Activated gamma-delta T cell (primary cell): ENCODE results near the gene CXCL6.

Experiments
- DNase-seq: peaks from one replicate; lab custom pipeline; 2025; lab: John Stamatoyannopoulos, UW
- total RNA-seq, 2 donors: gene quantifications; one replicate each; lab custom pipeline; 2026; lab: John Stamatoyannopoulos, UW

The CXCL6 gene
- 0 reads per million in 2 donors for total RNA-seq

DNA sequence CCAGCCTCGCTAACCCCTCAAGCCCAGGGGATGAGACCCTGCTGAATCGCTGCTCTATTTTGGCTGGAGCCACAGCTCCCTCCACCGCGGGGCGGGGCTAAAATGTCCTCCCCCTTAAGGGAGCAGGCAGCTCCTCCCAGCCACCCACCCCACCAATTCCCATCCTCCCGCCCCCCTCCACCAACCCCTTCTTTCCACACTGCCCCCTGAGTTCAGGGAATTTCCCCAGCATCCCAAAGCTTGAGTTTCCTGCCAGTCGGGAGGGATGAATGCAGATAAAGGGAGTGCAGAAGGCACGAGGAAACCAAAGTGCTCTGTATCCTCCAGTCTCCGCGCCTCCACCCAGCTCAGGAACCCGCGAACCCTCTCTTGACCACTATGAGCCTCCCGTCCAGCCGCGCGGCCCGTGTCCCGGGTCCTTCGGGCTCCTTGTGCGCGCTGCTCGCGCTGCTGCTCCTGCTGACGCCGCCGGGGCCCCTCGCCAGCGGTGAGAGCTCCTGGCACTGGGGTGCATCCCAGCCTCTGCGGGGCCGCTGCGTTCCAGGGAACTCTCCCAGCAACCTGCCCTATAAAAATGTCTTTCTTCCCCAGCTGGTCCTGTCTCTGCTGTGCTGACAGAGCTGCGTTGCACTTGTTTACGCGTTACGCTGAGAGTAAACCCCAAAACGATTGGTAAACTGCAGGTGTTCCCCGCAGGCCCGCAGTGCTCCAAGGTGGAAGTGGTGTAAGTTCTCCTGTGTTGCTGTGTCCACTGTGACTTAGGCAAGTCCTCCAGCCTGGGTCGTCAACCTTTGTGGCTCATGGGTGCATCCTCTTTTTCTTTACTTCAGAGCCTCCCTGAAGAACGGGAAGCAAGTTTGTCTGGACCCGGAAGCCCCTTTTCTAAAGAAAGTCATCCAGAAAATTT, at the start of gene CXCL6:
TSS of gene CXCL6 (plus strand) at position 306 of the 907 bp plus-strand sequence. CDS start at position 379, 73 bp downstream.
- no peak for DNase-seq

DNA sequence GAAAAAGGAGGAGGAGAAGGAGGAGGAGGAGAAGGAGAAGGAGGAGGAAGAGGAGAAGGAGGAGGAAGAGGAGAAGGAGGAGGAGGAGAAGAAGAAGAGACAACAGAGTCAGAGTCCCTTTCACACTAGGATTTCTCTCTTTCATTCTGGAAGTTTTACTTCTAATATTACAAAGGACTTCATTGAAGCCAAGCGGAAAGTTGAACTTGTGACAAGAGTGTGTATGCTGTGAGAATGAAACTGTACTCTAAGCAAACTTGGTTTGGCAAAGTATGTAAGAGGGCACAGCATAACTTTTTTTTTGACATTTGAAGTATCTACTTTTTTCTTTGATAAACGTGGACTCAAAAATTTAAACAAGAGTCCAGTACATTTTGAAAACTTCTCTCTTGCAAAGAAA, 48.1 kb upstream of the CXCL6 start:
- no peak for DNase-seq

DNA sequence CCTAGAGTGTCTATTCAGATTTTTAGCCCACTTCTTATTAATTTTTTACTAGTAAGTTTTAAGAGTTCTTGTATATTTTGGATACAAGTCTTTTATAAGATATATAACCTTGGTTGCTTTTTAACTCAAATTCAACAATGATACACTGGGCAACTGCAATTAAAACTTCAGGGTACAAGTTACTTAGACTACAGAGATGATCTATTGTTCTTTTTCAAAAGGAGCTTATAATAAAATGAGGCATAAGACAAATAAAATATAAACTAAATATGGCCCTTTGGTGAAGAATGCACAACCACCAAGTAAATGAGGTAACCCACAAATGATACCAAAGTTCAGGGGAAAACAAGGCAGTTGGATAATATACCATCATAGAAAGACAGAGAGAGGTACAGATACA, 37.6 kb upstream of the CXCL6 start:
- DNase-seq, result no peak

DNA sequence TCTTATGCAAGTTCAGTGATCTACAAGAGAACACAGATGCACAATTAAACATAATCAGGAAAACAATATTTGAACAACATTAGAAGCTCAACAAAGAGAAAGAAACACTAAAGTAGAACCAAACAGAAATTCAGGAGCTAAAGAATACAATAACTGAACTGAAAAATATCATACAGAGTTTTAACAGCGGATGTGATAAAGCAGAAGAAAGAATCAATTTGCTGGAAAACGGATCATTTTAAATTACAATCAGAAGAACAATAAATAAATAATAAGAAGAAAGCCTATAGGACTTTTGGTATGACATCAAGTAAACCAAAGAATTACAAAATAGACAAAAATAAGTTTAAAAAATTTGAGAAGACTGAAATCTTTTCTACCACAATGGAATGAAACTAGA, 36.3 kb upstream of the CXCL6 start:
- DNase-seq, result no peak

DNA sequence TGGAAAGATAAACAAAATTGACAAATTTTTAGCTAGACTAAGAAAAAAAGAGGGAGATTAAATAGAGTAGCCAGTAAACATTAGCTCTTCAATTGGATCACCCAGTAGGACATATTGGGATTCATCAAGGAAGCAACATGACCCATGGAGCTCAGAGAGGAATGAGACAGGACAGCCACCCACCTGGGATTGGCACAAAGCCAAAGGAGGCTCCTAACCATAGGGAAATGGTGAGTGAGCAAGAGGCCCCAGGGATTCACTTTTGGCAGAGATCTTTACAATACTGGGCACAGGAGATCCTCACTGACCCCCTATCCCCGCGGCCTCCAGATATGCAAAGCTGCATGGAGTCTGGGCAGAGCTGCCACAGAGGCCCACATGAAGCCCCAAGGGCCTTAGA, 34.8 kb upstream of the CXCL6 start:
- DNase-seq, result no peak

DNA sequence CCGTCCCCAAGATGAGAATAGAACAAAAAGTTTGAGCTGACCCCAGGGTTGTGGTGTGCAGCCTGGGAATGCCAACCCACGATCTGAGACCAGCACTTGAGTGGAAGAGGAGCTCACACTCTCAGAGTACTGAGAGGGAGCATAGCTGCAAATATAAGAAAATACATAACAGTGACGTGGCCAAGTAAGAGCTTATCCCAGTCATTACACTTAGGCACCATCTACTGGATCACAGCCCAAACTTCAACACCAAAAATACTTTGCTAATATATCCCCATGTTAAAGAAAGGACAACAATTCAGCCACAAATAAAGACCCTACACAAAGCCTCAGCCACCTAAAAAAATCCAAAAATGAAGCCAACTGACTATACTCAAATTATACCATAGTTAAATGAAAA, 33.3 kb upstream of the CXCL6 start:
- DNase-seq, result no peak

DNA sequence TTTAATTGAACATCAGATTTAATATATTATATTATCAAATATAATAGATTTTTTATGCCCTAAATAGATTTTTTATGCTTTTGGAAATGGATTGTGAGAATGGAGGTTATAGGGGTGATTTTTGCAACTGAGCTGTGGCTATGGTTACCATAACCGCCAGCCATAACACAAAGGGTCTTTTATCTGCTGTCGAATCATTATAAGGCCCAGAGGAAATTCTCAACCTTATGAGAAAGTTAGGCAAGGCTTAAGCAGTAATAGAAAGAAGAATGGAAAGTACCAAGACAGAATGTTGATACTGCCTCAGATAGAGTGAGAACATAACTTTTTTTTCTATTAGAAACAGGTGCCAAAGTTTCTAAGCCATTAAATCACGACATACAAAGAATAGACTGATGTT, 26.3 kb upstream of the CXCL6 start:
- no peak for DNase-seq

DNA sequence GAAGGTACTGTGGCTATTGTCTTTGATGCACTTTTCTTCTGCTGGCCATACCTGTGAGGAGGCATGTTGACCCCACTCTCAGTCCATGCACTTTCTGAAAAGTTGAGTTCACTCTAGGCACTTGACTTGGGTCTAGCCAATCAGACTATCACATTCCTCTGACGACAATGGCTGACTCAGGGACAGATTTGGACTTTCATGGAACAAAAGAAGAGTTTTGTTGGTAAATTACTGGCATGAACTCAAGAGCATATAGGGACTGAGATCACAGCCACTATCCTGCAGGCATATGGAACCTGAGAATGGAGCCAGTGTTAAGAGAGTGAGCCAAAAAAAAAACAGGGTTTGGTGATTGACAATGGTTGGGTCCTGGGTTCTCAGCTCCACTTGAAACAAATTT, 24.6 kb upstream of the CXCL6 start:
- DNase-seq, result no peak

DNA sequence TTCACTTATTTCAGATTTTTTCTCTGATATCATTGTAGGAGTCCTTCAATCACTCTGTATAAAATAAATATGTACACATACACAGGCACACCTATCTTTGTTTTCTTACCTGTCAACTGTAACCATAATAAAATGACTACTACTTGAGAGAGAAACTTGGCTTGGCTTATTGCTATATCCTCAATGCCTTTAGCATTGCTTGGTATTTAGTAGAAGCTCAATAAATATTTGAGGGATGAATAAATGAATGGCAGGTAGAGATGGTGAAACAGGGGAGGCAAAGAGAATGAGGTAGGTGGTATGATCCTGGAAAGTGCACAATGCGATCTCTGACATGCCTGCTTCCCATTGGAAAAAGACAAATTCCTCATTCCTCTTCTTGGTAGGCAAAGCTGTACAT, 21.8 kb upstream of the CXCL6 start:
- DNase-seq, result no peak

DNA sequence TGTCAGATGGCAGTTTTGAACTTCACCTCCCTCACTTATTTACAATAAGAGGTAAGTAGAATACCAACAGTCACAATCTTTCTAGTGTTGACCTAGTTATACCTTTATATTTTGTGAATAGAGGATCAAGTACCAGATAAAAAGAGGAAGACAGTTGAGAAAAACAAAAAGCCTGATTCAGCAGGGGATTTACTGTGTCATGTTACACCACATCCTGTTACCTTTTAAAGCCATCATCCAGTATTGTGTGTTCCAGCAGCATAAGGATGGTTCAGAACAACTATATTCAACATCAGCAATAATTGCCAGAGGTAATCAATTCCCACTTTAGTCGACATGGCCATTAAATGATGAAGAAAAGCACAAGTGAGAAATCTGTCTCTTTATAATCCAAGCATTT, 21.3 kb upstream of the CXCL6 start:
- DNase-seq, result no peak

DNA sequence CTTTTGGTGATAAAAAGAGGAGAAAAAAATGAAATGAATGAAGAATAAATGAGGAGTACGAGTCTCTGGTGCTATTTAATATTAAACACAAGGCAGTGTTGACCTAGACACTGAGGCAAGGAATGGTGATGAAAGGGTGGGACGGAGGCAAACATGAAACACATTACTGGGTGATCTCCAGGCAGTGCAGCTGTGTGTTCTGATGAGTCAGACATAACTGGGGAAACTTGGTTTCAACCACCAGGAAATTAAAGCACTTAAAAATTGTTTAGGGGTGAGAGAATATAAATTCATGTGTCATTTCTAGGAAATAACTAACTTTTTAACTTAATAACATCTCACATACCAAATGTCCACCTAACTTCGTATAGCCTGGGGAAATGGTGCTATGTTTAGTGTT, 19.7 kb upstream of the CXCL6 start:
- DNase-seq, result no peak

DNA sequence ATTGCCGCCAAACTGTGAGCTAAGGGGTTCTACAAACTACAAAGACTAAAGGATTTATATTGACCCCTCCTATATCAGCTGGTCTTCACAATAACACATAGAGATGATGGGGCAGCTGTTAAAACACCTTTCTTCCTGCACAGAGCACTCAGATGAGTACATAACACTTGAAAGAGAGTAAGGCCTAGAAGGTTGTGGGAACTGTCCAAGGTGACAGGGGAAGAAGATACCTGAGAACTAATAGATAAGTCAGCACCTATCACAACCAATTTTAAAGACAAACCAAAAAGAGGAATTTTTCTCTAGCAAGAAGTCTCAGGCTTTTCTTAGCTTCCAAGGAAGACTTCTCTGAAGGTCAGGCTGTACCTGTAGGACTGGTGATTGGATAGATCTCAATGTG, 19.1 kb upstream of the CXCL6 start:
- DNase-seq, result no peak

DNA sequence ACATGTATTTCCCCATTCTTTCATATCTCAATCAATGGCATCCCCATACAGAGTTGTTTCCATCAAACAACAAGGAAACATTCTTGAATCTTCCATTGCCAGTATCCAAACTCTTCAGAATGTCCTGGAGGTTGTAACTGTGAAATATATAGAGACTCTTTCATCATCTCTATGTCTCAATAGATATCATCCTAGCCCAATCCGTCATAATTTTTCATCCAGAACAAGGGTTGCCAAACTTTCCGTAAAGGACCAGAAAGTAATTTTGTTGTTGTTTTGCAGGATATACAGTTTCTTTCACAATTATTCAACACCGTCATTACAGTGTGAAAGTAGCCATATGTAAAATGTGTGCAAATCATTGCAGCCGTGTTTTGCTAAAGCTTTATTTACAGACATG, 15.2 kb upstream of the CXCL6 start:
- DNase-seq, result no peak

DNA sequence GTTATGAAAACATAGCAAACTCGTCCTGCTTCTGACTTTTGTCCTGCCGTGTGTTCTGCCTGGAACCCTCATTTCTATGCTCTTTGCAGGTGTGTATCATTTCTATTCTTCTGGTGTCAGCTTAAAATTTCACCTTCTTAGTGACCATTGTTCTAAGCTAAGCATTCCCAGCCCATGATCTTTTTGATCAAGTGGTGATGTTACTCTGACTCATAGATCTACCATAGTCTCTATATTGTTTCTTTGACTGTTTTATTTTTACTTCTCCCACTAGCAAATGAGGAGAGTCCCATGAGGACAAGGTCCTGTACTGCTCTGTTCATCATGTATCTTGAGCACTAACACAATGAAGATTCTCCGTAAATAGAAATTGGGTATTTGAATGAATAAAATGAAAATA, 14.1 kb upstream of the CXCL6 start:
- no peak for DNase-seq

DNA sequence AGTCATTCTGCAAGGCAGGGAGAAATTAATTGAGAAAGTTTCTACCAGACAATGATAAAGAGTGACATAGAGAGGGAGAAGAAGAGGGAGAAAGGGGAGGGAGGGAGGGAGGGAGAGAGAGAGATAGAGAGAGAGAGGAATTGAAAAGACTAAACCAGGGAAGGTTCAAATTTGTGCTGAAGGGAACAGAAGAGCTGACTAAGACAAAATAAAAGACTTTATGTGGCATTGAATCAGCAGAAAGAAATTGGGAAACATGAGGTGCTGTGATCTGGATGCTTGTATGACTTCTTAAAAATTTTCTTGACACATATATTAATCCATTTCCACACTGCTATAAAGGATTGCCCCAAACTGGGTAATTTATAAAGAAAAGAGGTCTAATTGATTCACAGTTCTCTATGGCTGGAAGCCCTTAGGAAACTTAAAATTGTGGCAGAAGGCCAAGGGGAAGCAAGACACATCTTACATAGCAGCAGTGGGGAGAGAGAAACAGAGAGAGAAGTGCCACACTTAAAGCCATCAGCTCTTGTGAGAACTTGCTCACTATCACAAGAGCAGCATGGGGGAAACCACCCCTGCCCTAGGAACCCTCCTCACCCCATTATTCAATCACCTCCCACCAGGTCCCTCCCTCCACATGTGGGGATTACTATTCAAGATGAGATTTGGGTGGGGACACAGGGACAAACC, 13.5 kb upstream of the CXCL6 start:
- no peak for DNase-seq

DNA sequence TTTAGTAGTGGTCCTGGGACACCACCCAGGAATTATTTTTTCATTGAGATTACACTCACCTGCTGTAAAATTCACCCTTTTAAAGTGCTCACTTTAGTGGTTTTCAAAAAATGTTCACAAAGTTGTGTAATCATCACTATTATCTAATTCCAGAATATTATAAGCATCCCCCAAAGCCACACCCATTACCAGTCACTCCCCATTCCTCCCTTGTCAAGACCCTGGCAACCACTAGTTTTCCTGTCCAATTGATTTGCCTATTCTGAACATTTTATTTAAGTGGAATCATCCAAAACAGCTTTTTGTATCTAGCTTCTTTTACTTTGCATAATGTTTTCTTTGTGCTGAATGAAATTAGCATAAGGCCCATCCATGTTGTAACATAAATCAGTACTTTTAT, 12.7 kb upstream of the CXCL6 start:
- DNase-seq, result no peak

DNA sequence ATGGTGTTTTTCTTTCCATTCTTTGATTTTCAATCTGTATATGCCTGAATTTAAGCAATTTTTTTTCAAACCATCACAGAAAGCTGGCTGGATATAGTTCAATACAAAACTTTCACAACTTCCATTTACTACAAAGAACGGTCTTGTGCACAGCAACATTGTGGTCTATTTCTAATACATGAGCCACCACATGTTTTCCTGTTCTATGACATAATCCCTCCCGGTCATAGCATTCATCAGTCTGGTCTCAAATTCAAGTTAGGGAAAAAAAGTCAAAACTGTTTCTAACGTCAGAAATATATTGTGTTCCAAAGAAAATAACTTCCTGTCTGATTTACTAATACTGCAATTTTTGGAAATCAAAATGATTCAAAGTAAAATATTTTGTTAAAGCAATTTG, 7.5 kb upstream of the CXCL6 start:
- no peak for DNase-seq

DNA sequence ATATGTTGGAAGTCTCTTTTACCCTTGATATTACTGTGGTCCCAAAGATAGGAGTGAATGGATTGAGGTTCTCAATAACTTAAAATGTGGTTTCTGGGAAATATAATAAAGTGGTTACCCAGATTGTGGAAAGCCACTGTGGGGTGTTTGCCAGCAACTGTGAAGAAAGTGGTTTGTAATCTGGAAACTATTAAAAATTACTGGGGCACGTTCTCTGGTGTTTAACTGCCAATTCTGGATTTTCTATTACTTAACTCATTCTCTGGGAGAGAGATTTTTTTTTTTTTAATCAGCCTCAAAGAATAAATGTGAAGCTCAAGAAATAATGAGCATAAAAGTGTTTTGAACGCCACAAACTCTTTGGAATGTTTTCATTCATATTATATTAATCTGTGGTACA, 4.9 kb upstream of the CXCL6 start:
- no peak for DNase-seq

DNA sequence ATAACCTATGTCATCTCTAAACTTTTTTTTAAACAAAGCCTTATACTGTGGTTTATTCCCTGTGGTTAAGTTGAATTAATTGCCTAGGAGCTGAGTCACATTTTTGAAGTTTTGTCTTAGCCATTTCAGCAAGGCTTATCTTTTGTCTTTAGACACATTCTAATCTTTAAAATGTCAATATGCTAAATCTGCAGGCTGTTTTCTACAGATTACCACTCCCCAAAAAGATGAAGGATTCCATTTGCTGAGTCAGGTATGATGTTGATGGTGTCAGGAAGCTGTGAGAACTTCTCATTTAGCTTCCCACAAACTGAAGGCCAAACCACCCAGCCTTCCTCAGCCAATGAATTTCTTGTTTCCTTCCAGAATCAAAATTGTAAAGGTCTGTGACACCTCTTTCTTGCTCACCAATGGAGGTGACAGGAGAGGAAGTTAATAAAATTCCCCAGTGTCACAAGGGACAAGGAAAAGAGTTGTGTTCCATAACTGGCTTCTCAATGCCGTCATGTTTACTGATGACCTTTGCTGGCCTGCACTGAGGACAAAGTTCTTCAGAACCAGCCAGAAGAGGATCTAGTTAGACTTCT, 3.7 kb upstream of the CXCL6 start:
- no peak for DNase-seq

DNA sequence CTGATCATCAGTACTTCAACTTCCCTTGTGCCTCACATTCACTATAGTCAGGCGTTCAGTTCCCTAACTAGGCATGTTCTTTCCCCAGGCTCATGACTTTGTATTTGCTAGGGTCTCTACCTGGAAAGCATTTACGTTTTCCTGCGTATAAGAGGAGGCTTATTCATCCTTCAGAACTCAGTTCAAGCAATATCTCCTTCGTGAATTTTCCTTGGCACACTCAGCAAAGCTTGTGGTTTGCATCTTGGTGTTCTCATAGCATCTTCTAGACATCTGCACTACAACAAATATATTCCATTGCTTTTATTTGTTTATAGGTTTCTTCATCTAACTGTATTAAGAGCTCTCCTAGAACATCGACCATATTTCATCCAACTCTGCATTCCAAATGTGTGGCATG, 2.6 kb downstream of the CXCL6 start:
- DNase-seq, result no peak

DNA sequence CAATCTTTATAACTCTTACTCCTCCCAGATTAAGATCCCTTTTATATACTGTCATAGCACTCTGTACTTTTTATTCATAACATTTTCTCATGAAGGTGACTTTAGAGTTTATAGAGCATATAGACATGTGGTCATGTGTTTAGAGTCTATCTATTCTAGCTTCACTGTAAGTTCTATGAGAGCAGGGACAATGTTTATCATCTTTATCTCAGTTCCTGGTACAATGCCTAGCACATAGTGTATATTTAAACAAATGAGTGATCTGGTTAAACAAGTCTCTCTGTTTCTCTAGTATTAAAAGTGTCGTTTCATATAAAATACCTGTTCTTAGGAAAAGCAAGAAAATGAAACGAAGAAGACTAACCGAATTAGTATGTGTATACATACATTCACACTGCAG, 3.2 kb downstream of the CXCL6 start:
- DNase-seq, result no peak

DNA sequence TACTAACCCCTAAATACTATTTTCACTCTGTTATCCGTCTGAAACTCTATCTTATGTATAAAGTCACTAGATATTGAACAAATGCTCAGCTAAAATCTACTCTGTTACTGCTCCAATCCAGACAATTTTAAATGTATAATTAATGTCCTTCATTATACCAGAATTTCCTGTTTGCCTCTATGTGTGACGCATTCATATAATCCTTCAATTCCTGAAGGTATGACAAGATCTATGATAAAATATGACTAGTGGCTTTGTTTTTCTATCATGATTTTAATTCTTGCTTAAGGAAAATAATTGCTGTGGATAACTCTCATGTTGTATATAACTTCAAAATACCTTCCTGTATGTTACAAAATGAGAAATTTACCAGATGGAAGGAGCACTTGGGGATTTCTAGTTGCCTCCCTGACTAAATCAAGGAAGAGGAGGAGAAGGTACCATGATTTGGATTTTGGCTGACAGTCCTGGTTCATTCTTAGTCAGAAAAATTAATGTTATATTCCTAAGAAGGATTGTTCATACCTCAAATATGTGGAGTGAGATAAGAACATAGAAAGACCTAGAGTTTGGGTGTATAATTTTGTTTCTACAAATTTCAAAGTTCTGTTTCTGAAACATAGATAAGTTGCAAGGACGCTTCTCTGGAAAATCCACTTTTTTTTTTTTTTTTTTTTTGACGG, 4.9 kb downstream of the CXCL6 start:
- DNase-seq, result no peak
